ENCODE measurements around the gene TUBB4A. TPM values are rescaled to one million over a fixed set of nuclear protein-coding genes. Genes with fewer than 3 reads are reported as not detected.

Gene TUBB4A
- total RNA-seq, 4 donors from 2014 or later, result 2.1 to 13.9 (median 3.4) TPM

GRCh38 chr19:6460099-6460884 is 41.8 kb downstream of the TUBB4A start:
- Histone ChIP-seq H3K27ac (peak overlapping the region; percentile 51), H3K27me3 (peaks cover 12% of the 10 kb centered on the region), H3K36me3 (peaks cover 7% of the 10 kb centered on the region), H3K9me3 (no peaks in the 10 kb centered on the region), H3K4me3 (peak overlapping the region; percentile 85), H3K4me1 (peaks cover 46% of the 10 kb centered on the region)
- no peak for TF ChIP-seq EP300 (IDR thresholded peaks at IDR 0.05)
- TF ChIP-seq POLR2AphosphoS5 (IDR thresholded peaks at IDR 0.05), result peak in 1 of 3 donors; percentile 22
- TF ChIP-seq CTCF (IDR thresholded peaks at IDR 0.05), result peak; percentile 48 to 66
- peak; percentile 97 to 98 for DNase-seq (ENCODE audit: low spot score in 2 of 2)
- WGBS, result 0% methylated on average over 42 of the region's 57 CpGs

DNA sequence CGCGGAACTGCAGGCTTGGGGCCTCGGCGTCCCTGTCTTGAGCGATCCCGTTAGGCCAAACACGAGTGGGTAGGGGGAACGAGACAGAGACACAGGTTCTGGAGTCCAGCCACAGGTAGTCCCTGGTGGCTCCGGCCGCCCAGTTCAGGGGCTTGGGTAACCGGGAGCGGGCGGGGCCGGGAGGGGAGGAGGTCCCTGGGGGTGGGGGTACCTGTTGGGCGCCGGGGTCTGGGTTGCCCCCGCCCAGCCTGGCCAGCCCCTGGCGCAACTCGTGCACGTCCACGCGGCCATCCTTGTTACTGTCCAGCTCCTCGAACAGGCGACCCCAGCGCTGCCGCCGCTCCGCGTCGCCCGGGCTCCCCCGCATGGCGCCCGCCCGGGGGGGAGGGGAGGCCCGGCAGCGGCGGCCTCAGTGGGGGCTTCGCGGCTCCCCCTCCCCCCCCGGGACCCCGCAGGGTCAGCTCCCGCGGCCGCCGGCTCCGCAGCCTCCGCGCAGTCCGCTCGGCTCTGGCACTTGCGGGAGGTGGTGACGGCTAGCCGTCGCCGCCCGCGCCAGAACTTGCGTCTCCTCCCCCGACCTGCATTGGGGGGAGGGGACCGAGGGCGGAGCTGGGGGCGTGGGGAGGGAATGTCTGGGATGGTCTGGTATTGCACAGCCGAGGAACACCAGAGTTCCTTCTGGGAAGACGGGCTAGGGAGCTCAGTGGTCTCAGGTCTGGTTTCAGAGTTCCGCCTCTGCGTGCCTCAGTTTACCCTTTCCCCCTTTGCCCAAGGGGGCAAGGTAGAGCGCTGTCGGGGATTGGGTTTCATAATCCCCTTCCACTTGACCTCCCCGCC is 42.6 kb downstream of the TUBB4A start, which contains the start of gene SLC25A23:
Gene SLC25A23, minus strand, starts transcription at position 531 of the 837 bp plus-strand sequence. Its CDS starts 164 bp downstream, at position 367.
- TF ChIP-seq EP300 (IDR thresholded peaks at IDR 0.05), result no peak
- TF ChIP-seq CTCF (IDR thresholded peaks at IDR 0.05), result no peak
- TF ChIP-seq POLR2A (IDR thresholded peaks at IDR 0.05), result no peak
- no peaks in the 10 kb centered on the region for H3K9me3 ChIP-seq
- peak within 1 kb of the TSS; percentile 85 for H3K4me3 ChIP-seq
- H3K4me1 ChIP-seq, result peaks cover 40% of the 10 kb centered on the region
- WGBS, result 0% methylated on average over 18 of the region's 70 CpGs
- DNase-seq (ENCODE audit: low spot score in 2 of 2), result peak in 1 of 2 donors; percentile 79
- H3K27me3 ChIP-seq, result peaks cover 9% of the 10 kb centered on the region
- peak within 1 kb of the TSS; percentile 51 for H3K27ac ChIP-seq
- H3K36me3 ChIP-seq, result peaks cover 15% of the 10 kb centered on the region

DNA sequence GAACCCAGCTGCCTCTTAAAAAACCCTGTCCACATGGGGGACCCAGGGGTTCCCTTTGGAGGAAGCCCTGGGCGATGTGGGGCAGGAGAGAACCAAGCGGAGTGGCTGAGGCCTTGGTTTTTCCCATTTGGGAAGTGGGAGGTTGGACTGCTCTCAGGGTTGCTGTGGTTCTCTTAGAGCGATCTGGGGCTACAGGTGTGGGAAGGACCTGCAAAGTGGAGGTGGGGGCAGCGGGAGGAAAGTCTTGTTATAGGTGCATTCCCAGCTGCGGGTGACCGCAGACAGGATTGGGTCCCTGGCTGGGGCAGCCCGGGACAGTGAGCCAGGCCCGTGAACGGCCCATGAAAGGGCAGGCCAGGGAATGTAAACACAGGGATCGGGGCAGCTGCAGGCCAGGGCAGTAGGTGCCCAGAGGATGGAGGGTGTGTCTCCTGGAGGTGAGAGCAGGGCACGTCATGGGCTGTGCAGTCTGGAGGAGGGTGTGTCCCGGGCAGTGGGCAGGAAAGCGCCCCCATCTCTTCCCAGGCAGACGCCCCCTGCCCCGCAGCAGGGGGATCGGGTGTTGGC is 43.3 kb downstream of the TUBB4A start:
- peaks cover 22% of the 10 kb centered on the region for H3K36me3 ChIP-seq
- H3K27me3 ChIP-seq, result peaks cover 2% of the 10 kb centered on the region
- no peak for DNase-seq (ENCODE audit: low spot score in 2 of 2)
- TF ChIP-seq POLR2AphosphoS5 (IDR thresholded peaks at IDR 0.05) (no peak), CTCF (IDR thresholded peaks at IDR 0.05) (no peak), POLR2A (IDR thresholded peaks at IDR 0.05) (no peak), EP300 (IDR thresholded peaks at IDR 0.05) (no peak)
- no peak overlapping the region for H3K27ac ChIP-seq
- H3K4me1 ChIP-seq, result peaks cover 33% of the 10 kb centered on the region
- H3K9me3 ChIP-seq, result no peaks in the 10 kb centered on the region
- 46% methylated on average over 13 of the region's 16 CpGs for WGBS
- peak overlapping the region; percentile 85 for H3K4me3 ChIP-seq

GRCh38 chr19:6457958-6458694 is 44.0 kb downstream of the TUBB4A start:
- H3K27ac ChIP-seq, result no peak overlapping the region
- peaks cover 33% of the 10 kb centered on the region for H3K4me1 ChIP-seq
- TF ChIP-seq CTCF (IDR thresholded peaks at IDR 0.05), result no peak
- no peak for TF ChIP-seq EP300 (IDR thresholded peaks at IDR 0.05)
- TF ChIP-seq POLR2A (IDR thresholded peaks at IDR 0.05), result no peak
- TF ChIP-seq POLR2AphosphoS5 (IDR thresholded peaks at IDR 0.05), result no peak
- 93% methylated on average over 16 of the region's 17 CpGs for whole genome bisulfite sequencing
- peaks cover 26% of the 10 kb centered on the region for H3K36me3 ChIP-seq
- peak overlapping the region; percentile 85 for H3K4me3 ChIP-seq
- no peaks in the 10 kb centered on the region for H3K9me3 ChIP-seq
- H3K27me3 ChIP-seq, result no peaks in the 10 kb centered on the region
- DNase-seq (ENCODE audit: low spot score in 2 of 2), result no peak
